NCI-H2196 (cell line): Measurements from ENCODE around the gene ARHGAP21.
"Not testable (repeated sequence)": the region's sequence is repeated elsewhere in the genome, so short reads cannot be mapped to it uniquely, and the experiment has no call there.

Source experiments
- DNase-seq: peaks from one replicate; lab custom pipeline; 2025; ENCODE audit not compliant: unreplicated experiment; lab: John Stamatoyannopoulos, UW

The ARHGAP21 gene

GRCh38 chr10:24723788-24724380, at the start of gene ARHGAP21:
Gene ARHGAP21 (minus strand): TSS chr10:24723887. CDS start chr10:24721899, 1,988 bp downstream.
- DNase-seq, result peak; percentile 36

GRCh38 chr10:24771943-24772694, 48.4 kb upstream of the ARHGAP21 start:
- no peak for DNase-seq

GRCh38 chr10:24764991-24765390, 41.3 kb upstream of the ARHGAP21 start:
- DNase-seq, result not testable (repeated sequence)

GRCh38 chr10:24762966-24763623, 39.4 kb upstream of the ARHGAP21 start:
- DNase-seq, result no peak

GRCh38 chr10:24762161-24762924, 38.7 kb upstream of the ARHGAP21 start:
- DNase-seq, result no peak

- DNase-seq, result no peak
Observed at GRCh38 chr10:24759672-24760071, 36.0 kb upstream of the ARHGAP21 start.

- DNase-seq, result not testable (repeated sequence)
Observed at GRCh38 chr10:24758254-24758653, 34.6 kb upstream of the ARHGAP21 start.

GRCh38 chr10:24756283-24756682, 32.6 kb upstream of the ARHGAP21 start:
- DNase-seq, result no peak

- no peak for DNase-seq
Observed at GRCh38 chr10:24751716-24752115, 28.0 kb upstream of the ARHGAP21 start.

GRCh38 chr10:24750695-24751094, 27.0 kb upstream of the ARHGAP21 start:
- DNase-seq, result no peak

- no peak for DNase-seq
Observed at GRCh38 chr10:24748214-24748613, 24.5 kb upstream of the ARHGAP21 start.

- DNase-seq, result no peak
Observed at GRCh38 chr10:24744946-24745345, 21.3 kb upstream of the ARHGAP21 start.

- no peak for DNase-seq
Observed at GRCh38 chr10:24740714-24741113, 17.0 kb upstream of the ARHGAP21 start.

- no peak for DNase-seq
Observed at GRCh38 chr10:24737001-24737400, 13.3 kb upstream of the ARHGAP21 start.

- no peak for DNase-seq
Observed at GRCh38 chr10:24731942-24732341, 8.3 kb upstream of the ARHGAP21 start.

GRCh38 chr10:24730811-24731210, 7.1 kb upstream of the ARHGAP21 start:
- no peak for DNase-seq

- no peak for DNase-seq
Observed at GRCh38 chr10:24727786-24728185, 4.1 kb upstream of the ARHGAP21 start.

- no peak for DNase-seq
Observed at GRCh38 chr10:24726626-24727025, 2.9 kb upstream of the ARHGAP21 start.

GRCh38 chr10:24726029-24726428, 2.3 kb upstream of the ARHGAP21 start:
- not testable (repeated sequence) for DNase-seq

- peak; percentile 85 for DNase-seq
Observed at GRCh38 chr10:24724381-24725228, 918 bp upstream of the ARHGAP21 start.
